ENCODE measurements around the gene MAML2. TPM values are rescaled to one million over a fixed set of nuclear protein-coding genes. Genes with fewer than 3 reads are reported as not detected.
A peak's percentile ranks its signal among the peaks of the same experiment; 100 is the strongest.

MAML2 gene
- total and polyA plus RNA-seq, 2 of the 13 experiments (the other 11 are each of a cell fraction or from before 2014, with no cell fraction given) = 2.3 to 25.9 TPM

DNA sequence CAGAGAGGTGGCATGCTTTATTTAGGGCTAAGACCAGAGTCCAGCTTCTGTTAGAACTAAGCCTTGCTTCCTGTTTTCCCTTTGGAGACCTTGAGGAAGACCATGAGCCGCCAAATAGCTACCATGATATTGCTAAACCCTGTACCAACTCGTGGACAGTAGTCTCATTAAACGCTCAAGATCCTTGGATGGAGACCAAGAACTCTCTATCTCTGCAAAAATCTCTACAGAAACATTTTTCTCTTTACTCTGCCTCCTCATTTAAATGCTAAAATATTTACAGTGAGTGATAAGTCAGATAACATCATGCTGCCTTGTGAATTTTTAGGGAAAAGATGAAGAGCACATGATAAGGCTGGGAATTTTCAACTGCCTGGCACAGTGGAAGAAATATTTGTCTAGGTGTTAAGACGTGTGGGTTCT lies 197.8 kb downstream of the MAML2 start:
- Histone ChIP-seq H2AFZ (ENCODE audit: low read length) (no peak overlapping the region), H3K4me3 (replicated peaks in 1 of 3; ENCODE audit: insufficient read depth in 1 of 3, low read depth in 2 of 3, low read length in 3 of 3) (no peak overlapping the region; a peak in 1 of 6 replicates), H3K9ac (ENCODE audit: insufficient read depth, low read depth, low read length) (no peak overlapping the region), H3K4me1 (ENCODE audit: insufficient read depth, low read length) (peaks cover 66% of the 10 kb centered on the region), H3K9me3 (ENCODE audit: low read length) (no peaks in the 10 kb centered on the region), H3K4me2 (ENCODE audit: low read depth, low read length) (peak overlapping the region; percentile 9), H3K79me2 (ENCODE audit: insufficient read depth, low read length) (no peaks in the 10 kb centered on the region), H3K27me3 (ENCODE audit: control insufficient read depth in 1 of 2, insufficient read depth in 2 of 2, low read length in 2 of 2) (no peaks in the 10 kb centered on the region), H4K20me1 (ENCODE audit: insufficient read depth, low read length) (no peaks in the 10 kb centered on the region), H3K36me3 (replicated peaks in 1 of 2; ENCODE audit: control insufficient read depth in 1 of 2, insufficient read depth in 2 of 2, low read length in 2 of 2) (peaks cover 0 to 6% of the 10 kb centered on the region in 2 experiments; a peak in 2 of 5 replicates), H3K27ac (ENCODE audit: extremely low read length, insufficient read depth, low read length) (peak overlapping the region; percentile 72)
- ATAC-seq = peak; percentile 97
- intact Hi-C loops (cut with micrococcal nuclease; ENCODE audit: unreplicated experiment) = loop anchor here (1.0 kb wide), 1 partner anchor 96 kb away; no protein-coding TSS in a partner anchor
- DNase-seq (ENCODE audit: low spot score) = peak; percentile 91
- BruUV-seq (replicated peaks) = no TSS peak
- POLR2A ChIA-PET = interaction anchor here (1.0 to 1.3 kb wide), 3 partner anchors 11 to 198 kb away, joined by 3 to 13 read pairs (median 5); partner anchors contain the start of gene MAML2
- peak; percentile 81 for FAIRE-seq
- CTCF ChIA-PET (ENCODE audit: low intra/inter-chr PET ratio, low total read pairs) = no interaction called here
- in situ Hi-C loops (cut with HindIII; ENCODE audit: extremely low pct_ligation_motif_present, low pct_unique_long_range_greater_than_20kb) = loop anchor here (5.0 kb wide), 1 partner anchor 133 kb away; no protein-coding TSS in a partner anchor
- 6% methylated on average over 4 of the region's 4 CpGs for WGBS (ENCODE audit: low lambda C conversion rate)
- TF ChIP-seq HNF1A (IDR thresholded peaks at IDR 0.05; ENCODE audit: low read depth) (peak; percentile 46; the same call in 1 of the 2 replicates), HNF1A (CRISPR knock-in tag; IDR thresholded peaks at IDR 0.05; ENCODE audit: borderline replicate concordance) (no peak), ERF (CRISPR knock-in tag; IDR thresholded peaks at IDR 0.05) (peak; percentile 79), IKZF5 (CRISPR knock-in tag; IDR thresholded peaks at IDR 0.05) (peak; percentile 74), FOXJ3 (CRISPR knock-in tag; IDR thresholded peaks at IDR 0.05; ENCODE audit: borderline replicate concordance) (peak; percentile 29; the same call in 1 of the 2 replicates), MED1 (CRISPR knock-in tag; IDR thresholded peaks at IDR 0.05) (peak; percentile 99), SP5 (CRISPR knock-in tag; IDR thresholded peaks at IDR 0.05; ENCODE audit: borderline replicate concordance, low read depth) (peak; percentile 54; the same call in 1 of the 2 replicates), KDM6A (CRISPR knock-in tag; IDR thresholded peaks at IDR 0.05; ENCODE audit: low read depth) (0 out of 2 replicates have a peak, but pooled peaks have one; percentile 46), HMG20A (CRISPR knock-in tag; IDR thresholded peaks at IDR 0.05; ENCODE audit: borderline replicate concordance) (peak; percentile 74; the same call in 1 of the 2 replicates), PITX1 (CRISPR knock-in tag; IDR thresholded peaks at IDR 0.05) (peak; percentile 67; the same call in 1 of the 2 replicates), ZNF343 (CRISPR knock-in tag; IDR thresholded peaks at IDR 0.05) (no peak), ELF3 (CRISPR knock-in tag; IDR thresholded peaks at IDR 0.05) (peak; percentile 92), ISL2 (CRISPR knock-in tag; IDR thresholded peaks at IDR 0.05) (peak; percentile 69; the same call in 1 of the 2 replicates)
- TF ChIP-seq, protein P1, sequence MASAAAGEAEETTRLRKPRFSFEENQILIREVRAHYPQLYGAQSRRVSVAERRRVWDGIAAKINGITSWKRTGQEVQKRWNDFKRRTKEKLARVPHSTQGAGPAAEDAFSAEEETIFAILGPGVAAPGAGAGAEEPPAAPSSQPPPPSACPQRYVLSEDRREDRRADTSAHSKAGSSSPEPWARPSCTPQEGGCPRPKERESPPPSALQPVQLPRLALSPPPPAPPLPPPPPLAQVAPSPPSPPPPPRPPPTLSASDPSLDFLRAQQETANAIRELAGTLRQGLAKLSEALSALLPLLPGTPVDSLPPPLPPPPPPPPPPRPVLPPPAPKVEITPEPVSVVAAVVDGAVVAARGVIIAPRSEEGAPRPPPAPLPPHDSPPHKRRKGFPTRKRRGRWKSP (CRISPR knock-in tag; IDR thresholded peaks at IDR 0.05) = peak; percentile 25; the same call in 1 of the 2 replicates
- TF ChIP-seq, protein P2, sequence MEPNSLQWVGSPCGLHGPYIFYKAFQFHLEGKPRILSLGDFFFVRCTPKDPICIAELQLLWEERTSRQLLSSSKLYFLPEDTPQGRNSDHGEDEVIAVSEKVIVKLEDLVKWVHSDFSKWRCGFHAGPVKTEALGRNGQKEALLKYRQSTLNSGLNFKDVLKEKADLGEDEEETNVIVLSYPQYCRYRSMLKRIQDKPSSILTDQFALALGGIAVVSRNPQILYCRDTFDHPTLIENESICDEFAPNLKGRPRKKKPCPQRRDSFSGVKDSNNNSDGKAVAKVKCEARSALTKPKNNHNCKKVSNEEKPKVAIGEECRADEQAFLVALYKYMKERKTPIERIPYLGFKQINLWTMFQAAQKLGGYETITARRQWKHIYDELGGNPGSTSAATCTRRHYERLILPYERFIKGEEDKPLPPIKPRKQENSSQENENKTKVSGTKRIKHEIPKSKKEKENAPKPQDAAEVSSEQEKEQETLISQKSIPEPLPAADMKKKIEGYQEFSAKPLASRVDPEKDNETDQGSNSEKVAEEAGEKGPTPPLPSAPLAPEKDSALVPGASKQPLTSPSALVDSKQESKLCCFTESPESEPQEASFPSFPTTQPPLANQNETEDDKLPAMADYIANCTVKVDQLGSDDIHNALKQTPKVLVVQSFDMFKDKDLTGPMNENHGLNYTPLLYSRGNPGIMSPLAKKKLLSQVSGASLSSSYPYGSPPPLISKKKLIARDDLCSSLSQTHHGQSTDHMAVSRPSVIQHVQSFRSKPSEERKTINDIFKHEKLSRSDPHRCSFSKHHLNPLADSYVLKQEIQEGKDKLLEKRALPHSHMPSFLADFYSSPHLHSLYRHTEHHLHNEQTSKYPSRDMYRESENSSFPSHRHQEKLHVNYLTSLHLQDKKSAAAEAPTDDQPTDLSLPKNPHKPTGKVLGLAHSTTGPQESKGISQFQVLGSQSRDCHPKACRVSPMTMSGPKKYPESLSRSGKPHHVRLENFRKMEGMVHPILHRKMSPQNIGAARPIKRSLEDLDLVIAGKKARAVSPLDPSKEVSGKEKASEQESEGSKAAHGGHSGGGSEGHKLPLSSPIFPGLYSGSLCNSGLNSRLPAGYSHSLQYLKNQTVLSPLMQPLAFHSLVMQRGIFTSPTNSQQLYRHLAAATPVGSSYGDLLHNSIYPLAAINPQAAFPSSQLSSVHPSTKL (CRISPR knock-in tag; IDR thresholded peaks at IDR 0.05) = peak; percentile 94
